Measurements from ENCODE around the gene CADPS2.
A peak's percentile ranks its signal among the peaks of the same experiment; 100 is the strongest.

Gene CADPS2

GRCh38 chr7:122302761-122303530, 583.3 kb downstream of the CADPS2 start:
- WGBS: 9% methylated on average over 14 of the region's 16 CpGs
- H3K4me3 ChIP-seq (ENCODE audit: low read length): peak overlapping the region; percentile 75; the same call in 1 of the 2 replicates

GRCh38 chr7:122301858-122302760, 584.2 kb downstream of the CADPS2 start:
- H3K36me3 ChIP-seq (ENCODE audit: insufficient read depth, low read length): peaks cover 4% of the 10 kb centered on the region; the same call in 1 of the 2 replicates
- peaks cover 15% of the 10 kb centered on the region; the same call in 1 of the 2 replicates for H3K4me1 ChIP-seq (ENCODE audit: insufficient read depth, low read length)
- peaks cover 100% of the 10 kb centered on the region for H3K27me3 ChIP-seq (ENCODE audit: insufficient read depth, low read length)
- 6% methylated on average over 35 of the region's 35 CpGs for WGBS
- peak overlapping the region; percentile 75 for H3K4me3 ChIP-seq (ENCODE audit: low read length)
- no peak overlapping the region for H3K27ac ChIP-seq (ENCODE audit: low read depth, low read length)
- H3K9me3 ChIP-seq (ENCODE audit: insufficient read depth, low read depth, low read length): no peaks in the 10 kb centered on the region
- H3K9ac ChIP-seq (ENCODE audit: low read depth, low read length): no peak overlapping the region

More at GRCh38 chr7:122302761-122303530, 583.3 kb downstream of the CADPS2 start:
- peaks cover 4% of the 10 kb centered on the region; the same call in 1 of the 2 replicates for H3K36me3 ChIP-seq (ENCODE audit: insufficient read depth, low read length)
- H3K4me1 ChIP-seq (ENCODE audit: insufficient read depth, low read length): peaks cover 23% of the 10 kb centered on the region
- H3K27me3 ChIP-seq (ENCODE audit: insufficient read depth, low read length): peaks cover 100% of the 10 kb centered on the region
- no peak overlapping the region; the same call in 1 of the 2 replicates for H3K9ac ChIP-seq (ENCODE audit: low read depth, low read length)
- H3K27ac ChIP-seq (ENCODE audit: low read depth, low read length): no peak overlapping the region
- H3K9me3 ChIP-seq (ENCODE audit: insufficient read depth, low read depth, low read length): no peaks in the 10 kb centered on the region

GRCh38 chr7:122300956-122301833, 585.1 kb downstream of the CADPS2 start:
- 25% methylated on average over 5 of the region's 11 CpGs for WGBS
- Histone ChIP-seq H3K9ac (ENCODE audit: low read depth, low read length) (no peak overlapping the region), H3K36me3 (ENCODE audit: insufficient read depth, low read length) (peaks cover 4% of the 10 kb centered on the region; the same call in 1 of the 2 replicates), H3K4me3 (ENCODE audit: low read length) (peak overlapping the region; percentile 75), H3K27ac (ENCODE audit: low read depth, low read length) (no peak overlapping the region), H3K4me1 (ENCODE audit: insufficient read depth, low read length) (peaks cover 15% of the 10 kb centered on the region; the same call in 1 of the 2 replicates), H3K27me3 (ENCODE audit: insufficient read depth, low read length) (peaks cover 94% of the 10 kb centered on the region), H3K9me3 (ENCODE audit: insufficient read depth, low read depth, low read length) (no peaks in the 10 kb centered on the region)

GRCh38 chr7:122300211-122300932, 585.9 kb downstream of the CADPS2 start:
- WGBS: under 1% methylated on average over 42 of the region's 43 CpGs
- Histone ChIP-seq H3K27me3 (ENCODE audit: insufficient read depth, low read length) (peaks cover 86% of the 10 kb centered on the region), H3K27ac (ENCODE audit: low read depth, low read length) (no peak overlapping the region), H3K9me3 (ENCODE audit: insufficient read depth, low read depth, low read length) (no peaks in the 10 kb centered on the region), H3K4me1 (ENCODE audit: insufficient read depth, low read length) (peaks cover 13% of the 10 kb centered on the region; the same call in 1 of the 2 replicates), H3K9ac (ENCODE audit: low read depth, low read length) (peak overlapping the region; percentile 45; the same call in 1 of the 2 replicates), H3K4me3 (ENCODE audit: low read length) (peak overlapping the region; percentile 68), H3K36me3 (ENCODE audit: insufficient read depth, low read length) (peaks cover 4% of the 10 kb centered on the region; the same call in 1 of the 2 replicates)

- no peaks in the 10 kb centered on the region for H3K9me3 ChIP-seq (ENCODE audit: insufficient read depth, low read depth, low read length)
Measured at GRCh38 chr7:122299624-122300210, 586.5 kb downstream of the CADPS2 start.

GRCh38 chr7:122298618-122299017, 587.6 kb downstream of the CADPS2 start:
- no peaks in the 10 kb centered on the region for H3K9me3 ChIP-seq (ENCODE audit: insufficient read depth, low read depth, low read length)
- H3K9ac ChIP-seq (ENCODE audit: low read depth, low read length): no peak overlapping the region
- H3K4me3 ChIP-seq (ENCODE audit: low read length): no peak overlapping the region
- H3K27me3 ChIP-seq (ENCODE audit: insufficient read depth, low read length): peaks cover 68% of the 10 kb centered on the region
- no peak overlapping the region for H3K27ac ChIP-seq (ENCODE audit: low read depth, low read length)
- WGBS: 85% methylated on average over 2 of the region's 2 CpGs
- peaks cover 4% of the 10 kb centered on the region; the same call in 1 of the 2 replicates for H3K36me3 ChIP-seq (ENCODE audit: insufficient read depth, low read length)
- H3K4me1 ChIP-seq (ENCODE audit: insufficient read depth, low read length): peaks cover 13% of the 10 kb centered on the region; the same call in 1 of the 2 replicates

More at GRCh38 chr7:122299624-122300210, 586.5 kb downstream of the CADPS2 start:
- Histone ChIP-seq H3K27me3 (ENCODE audit: insufficient read depth, low read length) (peaks cover 79% of the 10 kb centered on the region), H3K36me3 (ENCODE audit: insufficient read depth, low read length) (peaks cover 4% of the 10 kb centered on the region; the same call in 1 of the 2 replicates), H3K9ac (ENCODE audit: low read depth, low read length) (peak overlapping the region; percentile 45; the same call in 1 of the 2 replicates), H3K4me3 (ENCODE audit: low read length) (peak overlapping the region; percentile 68), H3K27ac (ENCODE audit: low read depth, low read length) (no peak overlapping the region), H3K4me1 (ENCODE audit: insufficient read depth, low read length) (peaks cover 13% of the 10 kb centered on the region; the same call in 1 of the 2 replicates)
- 3% methylated on average over 32 of the region's 32 CpGs for WGBS

GRCh38 chr7:122298131-122298530, 588.1 kb downstream of the CADPS2 start:
- Histone ChIP-seq H3K4me1 (ENCODE audit: insufficient read depth, low read length) (peaks cover 13% of the 10 kb centered on the region; the same call in 1 of the 2 replicates), H3K9me3 (ENCODE audit: insufficient read depth, low read depth, low read length) (no peaks in the 10 kb centered on the region), H3K36me3 (ENCODE audit: insufficient read depth, low read length) (peaks cover 4% of the 10 kb centered on the region; the same call in 1 of the 2 replicates), H3K9ac (ENCODE audit: low read depth, low read length) (no peak overlapping the region), H3K4me3 (ENCODE audit: low read length) (no peak overlapping the region), H3K27me3 (ENCODE audit: insufficient read depth, low read length) (peaks cover 64% of the 10 kb centered on the region), H3K27ac (ENCODE audit: low read depth, low read length) (no peak overlapping the region)
- WGBS: 87% methylated on average over 1 of the region's 2 CpGs

GRCh38 chr7:122291189-122291588, 595.1 kb downstream of the CADPS2 start:
- Histone ChIP-seq H3K4me3 (ENCODE audit: low read length) (no peak overlapping the region), H3K9ac (ENCODE audit: low read depth, low read length) (no peak overlapping the region), H3K4me1 (ENCODE audit: insufficient read depth, low read length) (no peaks in the 10 kb centered on the region), H3K27ac (ENCODE audit: low read depth, low read length) (no peak overlapping the region), H3K36me3 (ENCODE audit: insufficient read depth, low read length) (no peaks in the 10 kb centered on the region), H3K27me3 (ENCODE audit: insufficient read depth, low read length) (no peaks in the 10 kb centered on the region), H3K9me3 (ENCODE audit: insufficient read depth, low read depth, low read length) (0 out of 2 replicates have a peak, but pooled peaks cover 2% of the 10 kb centered on the region)
- 94% methylated on average over 2 of the region's 2 CpGs for WGBS

- no CpG with 5 or more reads among the region's 1 CpG for WGBS
- Histone ChIP-seq H3K9ac (ENCODE audit: low read depth, low read length) (no peak overlapping the region), H3K27ac (ENCODE audit: low read depth, low read length) (no peak overlapping the region), H3K36me3 (ENCODE audit: insufficient read depth, low read length) (no peaks in the 10 kb centered on the region), H3K4me1 (ENCODE audit: insufficient read depth, low read length) (no peaks in the 10 kb centered on the region), H3K4me3 (ENCODE audit: low read length) (no peak overlapping the region), H3K27me3 (ENCODE audit: insufficient read depth, low read length) (no peaks in the 10 kb centered on the region), H3K9me3 (ENCODE audit: insufficient read depth, low read depth, low read length) (0 out of 2 replicates have a peak, but pooled peaks cover 2% of the 10 kb centered on the region)
Measured at GRCh38 chr7:122290476-122290875, 595.8 kb downstream of the CADPS2 start.

All from HUES64 (cell line).